Activated naive CD4-positive, alpha-beta T cell treated with anti-CD3 and anti-CD28 coated beads, Interleukin-2, amount 50 U/mL, for 16 hours (primary cell): Measurements from ENCODE around the gene KCND3.

Experiments
- DNase-seq: peaks from one replicate; pipeline ENCODE4 v3.0.0-alpha.2; 2020

The KCND3 gene

DNA sequence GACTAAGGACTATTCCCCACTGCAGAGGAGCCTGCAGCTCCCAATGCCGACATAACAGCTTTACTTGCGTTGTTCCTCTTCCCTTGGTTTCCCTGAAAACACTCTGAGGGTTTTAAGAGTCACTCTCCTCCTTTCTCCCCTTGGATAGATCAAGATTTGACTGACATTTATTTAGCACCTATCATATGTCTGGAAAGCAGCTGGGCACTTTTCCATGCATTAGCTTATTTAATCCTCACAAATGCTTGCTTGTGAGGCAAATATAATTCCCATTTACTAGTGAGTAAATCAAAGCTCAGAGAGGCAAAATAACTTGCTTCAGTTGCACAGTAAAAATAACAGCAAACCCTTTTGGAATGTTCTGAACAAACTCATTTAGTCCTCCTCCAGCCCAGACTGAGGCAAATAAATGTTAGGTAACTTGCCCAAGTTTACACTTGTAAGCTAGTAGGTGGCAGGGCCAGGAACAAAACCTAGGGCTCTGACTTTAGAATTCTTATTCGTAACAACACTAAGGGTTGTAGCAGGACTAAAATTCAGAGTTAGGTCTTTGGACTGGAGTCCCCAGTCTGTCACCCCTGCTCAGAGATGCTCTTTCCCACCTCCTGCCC lies 81.4 kb downstream of the KCND3 start:
- no peak for DNase-seq

DNA sequence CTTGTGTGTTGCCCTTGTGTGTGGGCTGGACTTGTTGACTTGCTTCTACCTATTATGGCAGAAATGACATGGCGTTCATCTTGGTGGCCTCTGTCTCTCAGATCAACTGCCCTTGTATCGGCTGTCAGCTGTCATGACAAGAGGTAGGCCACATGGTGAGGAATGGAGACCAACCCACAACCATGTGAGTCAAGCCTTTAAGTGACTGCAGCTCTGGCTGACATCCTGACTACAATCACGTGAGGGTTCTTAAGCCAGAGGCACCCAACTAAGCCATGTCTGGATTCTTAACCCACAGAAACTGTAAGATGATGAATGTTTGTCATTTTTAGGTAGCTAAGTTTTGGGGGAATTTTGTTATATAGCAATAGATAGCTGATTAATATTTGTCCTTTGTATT lies 82.1 kb downstream of the KCND3 start:
- DNase-seq = no peak

DNA sequence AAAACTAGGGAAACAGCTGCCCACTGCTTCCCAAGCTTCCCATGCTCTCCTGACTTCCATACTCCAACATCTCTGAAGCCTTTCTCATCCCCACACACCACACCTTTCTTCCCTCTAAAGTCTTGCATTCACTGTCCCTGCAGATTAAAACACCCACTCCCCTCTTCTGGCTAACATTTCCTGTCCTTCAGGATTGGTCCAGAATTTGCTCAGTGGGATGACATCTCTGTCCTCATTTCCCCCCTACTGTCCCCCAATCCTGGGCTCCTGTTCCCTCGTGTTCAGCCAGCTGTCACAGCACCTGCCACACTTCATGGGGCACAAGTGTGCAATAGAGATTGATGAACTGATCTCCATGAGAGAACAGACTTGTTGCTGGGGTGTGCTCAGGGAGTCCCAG lies 82.7 kb downstream of the KCND3 start:
- no peak for DNase-seq

DNA sequence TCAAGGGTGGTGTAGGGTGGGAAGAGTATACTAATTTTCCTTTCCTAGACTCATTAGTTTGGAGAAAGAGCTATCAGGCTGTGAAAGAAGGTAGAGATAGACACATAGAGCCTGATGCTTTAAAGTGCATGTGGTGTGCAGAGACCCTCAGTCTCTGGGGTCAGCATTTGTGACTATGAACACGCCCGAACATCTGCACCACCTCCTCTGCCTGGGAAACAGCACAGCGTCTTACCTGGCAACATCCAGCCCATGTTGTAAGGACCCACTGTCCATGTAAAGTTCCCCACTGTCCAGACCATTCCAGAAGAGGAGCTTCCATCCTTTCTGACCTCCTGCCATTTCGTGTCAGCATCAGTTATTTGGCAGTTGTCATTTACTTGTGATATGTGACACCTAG lies 83.4 kb downstream of the KCND3 start:
- no peak for DNase-seq

DNA sequence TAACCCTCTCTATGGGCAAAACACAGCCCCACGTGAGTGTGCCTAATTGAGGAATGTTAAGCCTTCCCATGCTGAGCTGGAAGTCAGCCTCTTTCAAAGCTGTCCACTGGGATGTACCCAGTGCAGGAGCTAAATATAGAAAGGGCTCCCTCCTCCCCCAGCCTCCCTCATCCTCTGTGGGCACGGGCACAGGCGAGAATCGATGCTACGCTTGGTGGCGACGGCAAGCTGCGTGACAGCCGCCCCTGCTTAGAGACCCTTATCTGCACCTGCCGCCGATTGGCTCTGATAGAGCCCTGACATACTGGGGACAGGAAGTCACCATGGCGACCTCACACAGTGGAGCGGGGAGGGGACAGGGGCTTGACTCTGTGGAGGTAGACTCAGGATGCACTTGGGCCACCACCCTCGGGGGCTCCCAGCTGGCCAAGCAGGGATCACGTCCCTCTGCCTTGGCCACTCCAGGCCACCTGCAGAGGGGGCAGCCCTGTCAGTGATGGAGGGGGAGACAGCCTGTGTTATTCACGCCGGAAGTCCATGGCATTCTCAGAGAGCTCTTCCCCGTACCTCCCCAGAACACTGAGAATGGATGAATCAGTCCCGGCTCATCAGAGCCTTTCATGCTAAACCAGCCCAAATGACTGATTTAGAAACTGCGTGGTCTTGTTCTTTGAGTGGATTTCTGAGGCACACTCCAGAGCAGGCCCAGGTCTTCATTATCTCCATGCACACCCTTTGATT lies 84.8 kb downstream of the KCND3 start:
- no peak for DNase-seq

DNA sequence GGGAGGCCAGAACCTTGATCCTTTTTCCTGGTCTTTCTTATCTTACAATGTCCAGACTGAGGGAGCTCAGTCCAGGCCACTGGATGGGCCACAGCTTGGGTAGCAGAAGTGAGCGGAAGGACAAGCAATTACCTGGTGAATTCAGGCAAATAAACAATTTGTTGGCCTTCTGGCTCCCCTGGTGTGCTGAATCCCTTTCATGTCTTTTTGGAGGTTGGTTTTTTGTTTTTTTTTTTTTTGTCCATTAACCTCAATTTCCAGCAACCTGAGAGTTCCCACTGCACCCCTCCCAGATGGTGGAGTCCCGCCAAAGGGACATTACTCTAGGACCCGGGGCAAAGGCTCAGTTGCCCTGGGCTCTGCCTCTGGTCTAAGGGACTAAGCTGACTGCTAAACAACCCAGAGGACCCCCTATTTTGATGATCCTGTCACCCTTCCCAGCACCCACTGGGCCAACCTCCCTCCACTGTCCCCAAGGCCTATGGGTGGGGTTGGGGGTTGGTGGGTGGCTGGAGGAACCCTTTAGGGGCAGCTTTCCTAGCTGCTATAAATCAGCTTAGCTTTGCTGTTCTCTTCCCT lies 85.5 kb downstream of the KCND3 start:
- no peak for DNase-seq

DNA sequence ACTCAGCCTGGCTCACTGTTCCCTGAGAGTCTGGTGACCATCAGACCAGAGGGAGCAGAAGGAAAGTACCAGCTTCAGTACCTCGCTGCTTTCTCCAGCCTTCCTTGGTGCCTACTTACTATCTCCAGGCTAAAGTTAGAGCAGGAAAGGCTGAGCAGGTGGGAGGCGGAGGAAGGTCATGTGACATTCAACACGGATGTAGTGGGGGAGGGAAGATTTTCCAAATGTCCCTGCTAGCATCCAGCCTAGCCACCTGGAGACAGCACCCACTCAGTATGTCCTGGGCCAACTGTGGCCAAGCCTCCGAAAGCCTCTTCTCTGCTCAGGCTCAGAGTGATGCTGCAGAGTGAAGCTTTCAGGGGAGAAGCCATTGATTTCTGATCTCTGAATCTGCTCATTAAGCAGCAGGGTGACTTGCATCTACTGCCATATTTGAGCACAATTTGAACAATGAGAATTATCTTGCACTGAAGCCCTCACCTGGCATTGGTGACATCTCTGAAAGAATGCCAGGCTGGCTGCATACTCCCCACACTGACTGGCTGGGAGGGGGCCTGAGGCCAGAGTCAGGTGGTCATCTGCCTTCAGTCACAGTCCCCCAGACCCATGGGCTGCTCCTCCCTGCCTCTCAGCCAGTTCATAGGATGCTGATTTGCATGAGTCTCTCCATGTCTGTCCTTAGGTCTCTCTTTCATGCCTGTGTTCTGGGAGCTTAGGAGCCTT lies 86.2 kb downstream of the KCND3 start:
- no peak for DNase-seq

DNA sequence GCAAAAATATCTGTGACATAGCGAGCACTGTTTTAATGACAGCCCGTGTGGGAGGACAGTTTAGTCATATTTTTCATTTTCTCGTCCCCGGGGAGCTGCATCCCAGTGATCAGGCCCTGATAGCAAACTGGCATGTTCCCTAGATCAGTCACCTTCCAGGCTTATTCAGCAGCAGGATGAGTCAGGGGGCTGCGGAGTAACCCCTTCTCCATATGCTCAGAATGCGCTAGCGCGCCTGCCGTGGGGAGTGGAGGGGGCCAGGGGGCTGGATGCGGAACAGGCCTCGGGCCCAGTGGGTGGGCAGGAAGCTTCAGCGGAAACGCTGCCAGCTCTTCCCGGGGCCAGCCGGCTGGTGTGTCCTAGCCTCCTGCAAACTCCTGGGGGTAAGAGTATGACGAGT lies 94.0 kb downstream of the KCND3 start:
- DNase-seq = no peak

DNA sequence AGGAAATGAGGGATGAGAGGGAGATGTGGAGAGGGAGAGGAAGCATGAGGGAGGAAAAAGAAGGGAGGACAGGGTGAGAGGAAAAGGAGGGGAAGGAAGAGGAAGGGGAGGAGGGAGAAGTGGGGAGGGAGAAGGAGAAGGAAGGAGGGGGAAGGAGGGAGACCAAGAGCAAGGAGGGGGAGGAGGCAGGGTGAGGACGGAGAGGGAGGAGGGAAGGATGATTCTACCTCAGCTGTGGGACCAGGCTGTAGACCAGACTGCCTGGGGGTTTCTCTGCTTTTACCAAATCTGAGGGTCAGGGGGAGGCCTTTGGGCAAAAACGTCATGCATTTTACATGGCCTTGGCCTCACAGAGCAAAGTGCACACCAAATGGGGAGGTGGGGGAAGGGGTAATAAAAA lies 94.5 kb downstream of the KCND3 start:
- no peak for DNase-seq

DNA sequence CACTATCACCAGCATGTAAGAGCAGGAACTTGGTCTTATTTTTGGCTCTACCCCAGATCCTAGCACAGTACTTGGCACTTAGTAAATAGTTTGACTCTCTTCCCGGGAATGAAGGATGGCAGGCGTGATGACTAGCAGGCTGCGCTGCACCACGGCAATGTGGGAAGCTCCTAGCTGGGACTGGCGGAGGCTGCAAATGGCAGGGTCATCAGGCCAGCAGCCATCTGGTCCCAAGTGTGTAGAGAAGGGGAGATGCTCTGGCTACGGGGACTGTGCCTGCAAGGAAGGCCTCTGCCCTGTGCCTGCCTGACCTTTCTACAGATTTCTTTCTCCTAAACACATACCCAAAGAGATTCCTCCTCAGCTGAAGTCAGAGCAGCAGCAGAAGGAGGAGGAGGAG lies 95.0 kb downstream of the KCND3 start:
- no peak for DNase-seq

DNA sequence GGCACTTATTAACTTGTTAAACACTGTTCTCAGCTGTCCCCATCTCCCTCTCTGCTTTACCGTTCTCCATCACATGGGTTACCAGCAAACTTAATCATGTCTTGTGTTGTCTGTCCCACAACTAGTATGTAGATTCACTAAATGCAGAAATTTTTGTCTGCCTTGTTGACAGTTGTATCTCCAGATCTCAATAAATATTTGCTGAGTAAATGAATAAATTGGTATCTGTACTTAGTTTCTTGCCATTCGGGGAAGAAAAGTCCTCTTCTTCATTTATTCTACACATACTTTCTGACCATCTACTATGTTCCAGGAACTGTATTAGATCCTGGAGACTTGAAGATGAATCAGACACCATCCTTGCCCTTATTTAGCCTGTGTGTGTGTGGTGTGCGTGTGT lies 97.9 kb downstream of the KCND3 start:
- no peak for DNase-seq

DNA sequence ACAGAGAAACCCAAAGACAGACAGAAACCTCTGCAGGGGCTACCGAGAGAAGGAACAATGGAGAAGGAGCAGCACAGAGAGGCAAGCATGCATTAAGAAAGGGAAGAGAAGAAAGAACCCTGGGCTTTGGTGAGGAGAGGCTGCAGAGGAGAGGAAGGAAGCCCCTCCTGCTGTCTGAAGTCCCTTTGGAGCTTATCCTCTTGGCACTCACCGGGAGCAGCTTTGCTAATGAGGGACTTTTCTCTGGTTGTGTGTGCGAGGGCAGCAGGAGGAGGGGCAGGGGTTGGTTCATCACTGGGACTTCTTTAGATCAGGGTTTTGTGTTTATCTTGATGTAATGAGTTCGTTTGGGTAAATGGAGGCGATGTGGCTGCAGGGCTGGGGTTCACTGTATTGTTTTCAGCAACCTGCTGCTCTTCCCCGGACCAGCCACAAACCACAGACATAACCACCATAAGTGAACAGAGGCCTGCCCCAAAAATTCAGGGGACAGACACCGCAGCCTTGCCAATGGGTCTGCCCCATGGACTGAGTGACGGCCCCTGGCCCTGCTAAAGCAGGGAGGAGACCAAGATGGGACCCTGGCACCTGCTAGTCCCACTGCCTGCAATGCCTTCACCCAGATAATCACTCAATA lies 100.6 kb downstream of the KCND3 start:
- no peak for DNase-seq

DNA sequence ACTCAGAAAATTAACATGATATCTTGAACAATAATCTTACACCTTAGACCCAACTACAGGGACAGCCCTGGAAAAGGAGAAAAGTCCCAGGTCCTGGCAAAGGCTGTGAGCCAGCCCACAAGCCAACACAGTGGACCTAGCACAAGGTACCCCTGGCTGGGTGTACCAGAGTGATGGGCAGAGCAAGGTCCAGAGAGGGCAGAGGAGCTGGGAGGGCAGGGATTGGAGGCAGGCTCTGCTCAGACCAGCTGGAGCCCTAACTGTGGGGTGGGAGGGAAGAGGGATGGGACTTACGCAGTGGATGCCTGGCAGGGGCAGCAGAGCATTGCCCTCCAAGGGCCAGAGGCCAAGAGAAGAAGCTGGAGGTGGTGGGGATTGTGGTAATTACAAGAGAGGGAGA lies 101.6 kb downstream of the KCND3 start:
- no peak for DNase-seq

DNA sequence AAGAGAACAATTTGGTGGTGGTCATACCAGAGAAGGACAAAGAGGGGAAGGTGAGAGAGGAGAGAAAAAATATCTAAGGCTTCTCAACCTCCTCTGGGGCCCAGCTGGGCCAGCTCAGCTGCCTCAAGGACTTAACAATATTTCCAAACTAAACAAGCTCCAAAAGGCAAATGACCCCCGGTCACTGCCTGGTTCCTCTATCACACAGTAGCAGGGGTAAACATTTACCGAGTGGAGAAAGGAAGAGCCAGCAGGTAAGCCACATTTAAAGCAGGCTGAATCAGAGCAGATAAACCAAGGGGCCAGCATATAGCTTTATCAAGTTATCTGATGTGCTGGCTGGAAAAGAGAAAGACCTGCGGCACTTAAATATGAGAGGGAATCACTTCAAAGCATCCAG lies 102.1 kb downstream of the KCND3 start:
- no peak for DNase-seq

DNA sequence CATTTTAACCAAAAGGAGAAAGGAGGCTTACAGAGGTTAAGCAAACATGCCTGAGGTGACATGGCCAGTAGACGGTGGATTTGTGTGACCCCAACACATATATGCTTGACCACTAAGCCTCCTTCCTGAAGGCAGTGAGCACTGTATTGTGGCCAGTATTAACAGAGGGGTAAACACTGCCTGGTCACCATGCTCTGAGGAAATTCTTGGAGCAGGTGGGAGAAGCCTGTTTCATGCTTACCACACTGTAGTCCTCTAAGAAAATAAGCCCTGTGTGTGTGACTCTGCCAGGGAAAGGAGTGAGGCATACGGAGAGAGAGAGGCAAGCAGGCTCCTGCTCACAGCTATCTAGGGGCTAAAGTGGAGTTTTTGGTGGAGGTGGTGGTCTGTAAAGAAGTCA lies 102.7 kb downstream of the KCND3 start:
- no peak for DNase-seq

DNA sequence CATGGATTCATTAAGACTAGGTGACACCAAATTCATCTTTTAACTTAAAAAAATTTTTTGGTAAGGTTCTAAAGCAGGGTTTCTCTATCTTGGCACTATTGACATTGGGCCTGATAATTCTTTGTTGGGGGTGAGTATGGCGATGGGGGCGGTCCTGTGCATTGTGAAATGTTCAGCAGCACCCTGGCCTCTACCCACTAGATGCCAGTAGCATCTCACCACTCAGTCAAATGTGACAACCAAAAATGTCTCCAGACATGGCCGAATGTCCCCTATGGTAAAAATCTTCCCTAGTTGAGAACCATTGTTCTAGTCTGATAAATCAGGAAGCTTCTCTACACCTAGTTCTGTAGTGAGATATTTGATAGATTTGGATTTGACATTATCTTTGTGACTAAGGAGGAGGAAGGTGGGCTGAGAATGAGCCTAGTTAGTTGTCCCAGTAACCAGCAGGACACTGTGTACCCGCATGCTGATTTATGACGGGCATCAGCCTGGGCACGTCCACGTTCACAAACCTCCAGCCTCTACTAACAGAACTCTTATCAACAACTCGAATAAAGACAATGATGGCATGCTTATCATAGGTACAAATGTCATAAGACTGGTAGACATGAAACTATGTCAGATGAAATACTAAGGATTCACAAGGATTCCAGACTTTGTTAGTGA lies 104.6 kb downstream of the KCND3 start:
- DNase-seq = no peak

DNA sequence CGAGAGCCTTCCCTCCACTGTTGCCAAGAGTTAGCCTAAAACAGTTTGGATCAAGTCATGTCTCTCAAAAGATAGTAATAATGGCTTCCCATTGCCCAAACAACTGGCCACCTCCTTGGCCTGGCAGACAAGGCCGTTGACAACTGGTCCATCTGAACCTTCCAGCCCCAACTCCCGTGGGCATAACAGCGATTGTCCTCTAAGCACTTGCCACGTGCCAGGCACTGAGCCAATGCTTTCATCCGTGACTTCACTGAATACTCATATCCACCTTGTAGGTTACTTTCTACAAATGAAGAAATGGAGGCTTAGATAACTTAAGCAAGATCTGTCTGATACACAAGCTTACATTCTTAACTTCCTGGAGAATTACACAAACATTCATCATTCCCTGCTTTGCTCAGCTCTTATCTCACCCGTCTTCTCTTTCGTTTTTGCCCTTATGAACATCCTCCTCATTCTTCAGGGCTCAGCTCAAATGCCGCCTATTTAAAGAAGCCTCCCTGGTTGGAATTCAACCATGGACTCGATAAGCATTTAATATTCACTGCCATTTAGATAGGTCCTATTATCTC lies 106.4 kb downstream of the KCND3 start:
- no peak for DNase-seq

DNA sequence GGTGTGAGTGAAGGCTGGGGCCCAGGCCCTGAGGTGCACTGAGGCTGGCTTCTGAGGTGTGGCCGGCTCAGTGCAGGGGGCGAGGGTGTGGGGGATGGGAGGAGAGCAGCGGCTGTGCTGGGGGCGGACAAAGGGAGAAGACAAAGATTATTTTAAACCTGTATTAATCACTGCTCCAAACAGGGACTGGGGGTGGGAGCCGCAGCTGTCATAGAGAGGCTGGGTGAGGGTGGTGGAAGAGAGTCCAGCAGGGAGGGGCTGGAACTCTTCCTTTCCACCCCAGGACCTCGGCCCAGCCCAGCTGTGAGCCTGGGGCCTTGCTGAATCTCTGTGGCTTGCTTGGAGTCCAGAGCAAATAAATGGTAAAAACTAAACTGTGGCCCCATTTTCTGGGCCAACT lies 106.9 kb downstream of the KCND3 start:
- DNase-seq = no peak

DNA sequence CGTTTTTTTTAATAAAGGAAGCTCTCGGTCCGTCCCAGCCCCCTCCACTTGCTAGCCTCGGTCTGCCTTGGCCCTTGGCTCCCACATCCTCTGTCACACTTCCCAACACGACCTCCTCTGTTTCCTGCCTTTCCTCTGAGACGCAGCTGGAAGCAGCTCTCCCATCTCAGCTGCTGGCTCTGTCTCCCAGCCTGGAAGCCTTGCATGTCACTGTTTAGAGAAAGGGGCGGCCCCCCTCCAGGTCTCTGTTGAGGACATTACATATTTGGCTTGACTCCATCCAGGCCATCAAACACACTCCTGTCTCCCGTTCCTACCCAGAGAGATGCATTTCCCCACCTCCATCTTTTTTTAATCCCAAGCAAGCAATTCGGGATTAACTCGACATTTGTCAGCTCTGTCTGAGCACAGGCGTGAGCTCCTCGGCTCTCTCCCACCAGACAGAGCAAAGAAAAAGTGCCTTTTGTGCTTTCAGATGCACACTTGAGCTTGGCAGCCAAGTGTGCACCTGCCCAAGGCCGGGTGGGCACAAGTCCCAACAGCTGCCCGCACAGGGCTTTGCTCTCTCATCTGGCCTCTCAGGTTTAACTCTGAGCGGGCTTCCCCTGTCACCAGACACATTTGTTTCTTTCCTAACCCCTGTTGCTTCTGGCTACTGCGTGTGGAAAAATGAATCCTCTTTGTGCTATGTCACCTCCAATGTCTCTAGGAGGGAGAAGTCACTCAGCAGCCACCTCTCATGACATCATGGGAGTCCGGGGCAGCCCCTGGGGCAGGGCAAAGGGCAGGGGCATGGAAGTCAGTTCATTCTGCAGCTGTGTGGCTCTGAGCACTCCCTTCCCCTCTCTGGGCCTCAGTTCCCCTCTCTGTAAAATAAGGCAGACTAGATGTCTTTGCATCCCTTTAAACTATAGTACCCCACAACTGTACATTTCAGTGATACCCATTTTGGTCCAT lies 108.3 kb downstream of the KCND3 start:
- DNase-seq = no peak

DNA sequence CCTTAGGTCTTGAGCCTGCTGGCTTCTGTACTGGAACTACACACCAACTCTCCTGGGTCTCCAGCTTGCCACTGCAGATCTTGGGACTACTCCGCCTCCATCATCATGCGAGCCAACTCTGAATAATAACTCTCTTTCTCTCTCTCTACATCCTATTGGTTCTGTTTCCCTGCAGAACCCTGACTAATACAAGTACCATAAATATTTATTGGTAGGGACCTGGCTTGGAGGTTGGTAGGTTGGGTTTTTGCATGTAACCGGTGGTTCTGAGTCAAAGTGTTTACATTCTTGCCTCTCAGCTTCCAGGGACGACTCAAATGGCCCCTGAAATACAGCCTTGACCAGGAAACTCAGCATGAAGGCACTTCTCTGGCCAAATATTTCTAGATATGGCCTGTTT lies 110.4 kb downstream of the KCND3 start:
- DNase-seq = no peak

DNA sequence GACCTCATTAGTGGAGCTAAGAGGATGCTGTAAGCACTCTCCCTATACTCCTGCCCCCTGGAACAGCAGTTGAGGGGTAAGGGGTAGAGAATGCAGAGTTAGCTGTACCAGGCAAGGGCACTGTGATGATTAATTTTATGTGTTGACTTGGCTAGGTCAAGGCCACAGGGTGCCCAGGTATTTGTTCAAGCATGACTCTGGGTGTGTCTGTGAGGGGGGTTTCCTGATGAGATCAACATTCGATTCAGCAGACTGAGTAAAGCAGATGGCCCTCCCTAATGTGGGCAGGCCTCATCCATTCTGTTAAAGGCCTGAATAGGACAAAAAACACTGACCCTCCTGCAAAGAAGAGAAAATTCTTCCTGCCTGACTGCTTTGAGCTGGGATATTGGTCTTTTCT lies 110.8 kb downstream of the KCND3 start:
- no peak for DNase-seq
